GM23338 (cell line): ENCODE measurements around the gene YIPF1. TPM values are rescaled to one million over a fixed set of nuclear protein-coding genes. Genes with fewer than 3 reads are reported as not detected.

Experiments
- ATAC-seq: fragments of 200-7000 bp; cut with Tn5 transposase; 3 replicates; pipeline ENCODE4 v1.9.1; 2020
- DNase-seq: peaks from one replicate; pipeline ENCODE4 v3.0.0-alpha.2; 2015; ENCODE audit warnings: low spot score
- H2AFZ ChIP-seq: fragments of 200-600 bp; sonication (generic); 2 replicates; pipeline ENCODE4 v1.8.0; 2016; ENCODE audit warnings: antibody characterized with exemption, mild to moderate bottlenecking, moderate library complexity
- H3F3A ChIP-seq: fragments of 200-600 bp; sonication (generic); replicated peaks from 2 replicates; pipeline ENCODE4 v1.8.0; 2017; ENCODE audit warnings: antibody characterized with exemption, mixed run types, low read depth
- H3K27ac ChIP-seq: fragments of 200-600 bp; sonication (generic); 2 replicates; pipeline ENCODE4 v1.6.1; 2016; ENCODE audit warnings: low read depth
- H3K27me3 ChIP-seq: fragments of 200-600 bp; sonication (generic); 2 replicates; pipeline ENCODE4 v1.8.0; 2016; ENCODE audit warnings: mild to moderate bottlenecking, mixed run types, moderate library complexity; ENCODE audit not compliant: insufficient read depth
- H3K36me3 ChIP-seq: fragments of 200-600 bp; sonication (generic); 2 replicates; pipeline ENCODE4 v1.8.0; 2016; ENCODE audit warnings: mild to moderate bottlenecking; ENCODE audit not compliant: insufficient read depth
- H3K4me1 ChIP-seq: fragments of 200-600 bp; sonication (generic); 2 replicates; pipeline ENCODE4 v1.8.0; 2016; ENCODE audit warnings: mild to moderate bottlenecking, moderate library complexity; ENCODE audit not compliant: insufficient read depth
- H3K4me2 ChIP-seq: fragments of 200-600 bp; sonication (generic); 2 replicates; pipeline ENCODE4 v1.7.1; 2017; ENCODE audit warnings: mixed run types
- H3K4me3 ChIP-seq: fragments of 200-600 bp; sonication (generic); 2 replicates; pipeline ENCODE4 v1.6.1; 2016; ENCODE audit warnings: mixed run types
- H3K79me2 ChIP-seq: fragments of 200-600 bp; sonication (generic); replicated peaks from 2 replicates; pipeline ENCODE4 v1.8.0; 2017; ENCODE audit warnings: mild to moderate bottlenecking; ENCODE audit not compliant: insufficient read depth
- H3K9me2 ChIP-seq: fragments of 200-600 bp; sonication (generic); 2 replicates; pipeline ENCODE4 v1.8.0; 2017; ENCODE audit not compliant: insufficient read depth
- H4K20me1 ChIP-seq: fragments of 200-600 bp; sonication (generic); replicated peaks from 2 replicates; pipeline ENCODE4 v1.8.0; 2017; ENCODE audit warnings: mild to moderate bottlenecking; ENCODE audit not compliant: insufficient read depth
- H3K27ac Mint-ChIP-seq: 2 replicates; pipeline ENCODE4 v1.8.0; 2020; ENCODE audit warnings: inconsistent platforms, mild to moderate bottlenecking, moderate library complexity, mixed read lengths
- H3K27me3 Mint-ChIP-seq: 3 replicates; pipeline ENCODE4 v1.8.0; 2022; ENCODE audit warnings: low read depth, mild to moderate bottlenecking, moderate library complexity, mixed read lengths, inconsistent platforms; ENCODE audit not compliant: insufficient read depth, poor library complexity
- H3K36me3 Mint-ChIP-seq: 3 replicates; pipeline ENCODE4 v1.8.0; 2021; ENCODE audit warnings: low read depth, mild to moderate bottlenecking, inconsistent platforms, moderate library complexity, mixed read lengths
- H3K4me1 Mint-ChIP-seq: 3 replicates; pipeline ENCODE4 v1.8.0; 2020; ENCODE audit warnings: mild to moderate bottlenecking, inconsistent platforms, mixed read lengths
- H3K4me3 Mint-ChIP-seq: 3 replicates; pipeline ENCODE4 v1.8.0; 2021; ENCODE audit warnings: moderate library complexity, mild to moderate bottlenecking, inconsistent platforms, mixed read lengths
- H3K9me3 Mint-ChIP-seq: 3 replicates; pipeline ENCODE4 v1.8.0; 2020; ENCODE audit warnings: moderate library complexity, mild to moderate bottlenecking, inconsistent platforms, mixed read lengths
- CREB1 ChIP-seq: fragments of 250-450 bp; sonication (Bioruptor Pico); IDR thresholded peaks from 2 replicates; pipeline ENCODE4 v1.5.0; 2020; ENCODE audit warnings: low read depth, mild to moderate bottlenecking, moderate library complexity
- CTCF ChIP-seq, 2 experiments: fragments of 200-600 bp in 1 of 2; sonication (generic) in 1 of 2; conservative IDR thresholded peaks; 2 replicates each; pipeline versions ENCODE4 v1.5.1 to v1.6.1; 2016 to 2017; ENCODE audit warnings: antibody characterized with exemption in 2 of 2, low read depth in 2 of 2, mild to moderate bottlenecking in 2 of 2, moderate library complexity in 1 of 2
- ETS1 ChIP-seq: IDR thresholded peaks from 2 replicates; pipeline ENCODE4 v1.6.1; 2016; ENCODE audit warnings: antibody characterized with exemption
- EZH2 ChIP-seq: fragments of 200-600 bp; sonication (generic); IDR thresholded peaks from one replicate; pipeline ENCODE4 v1.8.0; 2017; ENCODE audit warnings: antibody characterized with exemption, mild to moderate bottlenecking, low read depth; ENCODE audit not compliant: unreplicated experiment
- EZH2phosphoT487 ChIP-seq: fragments of 200-600 bp; sonication (generic); IDR thresholded peaks from one replicate; pipeline ENCODE4 v1.8.1; 2018; ENCODE audit warnings: antibody characterized with exemption; ENCODE audit not compliant: unreplicated experiment
- NANOG ChIP-seq: IDR thresholded peaks from 2 replicates; pipeline ENCODE4 v1.6.1; 2016; ENCODE audit warnings: antibody characterized with exemption, borderline replicate concordance
- POLR2AphosphoS5 ChIP-seq: IDR thresholded peaks from 2 replicates; pipeline ENCODE4 v1.6.1; 2016; ENCODE audit warnings: antibody characterized with exemption, low read depth
- REST ChIP-seq: IDR thresholded peaks from one replicate; pipeline ENCODE4 v1.6.1; 2018; ENCODE audit warnings: antibody characterized with exemption; ENCODE audit not compliant: unreplicated experiment
- STAT1 ChIP-seq: IDR thresholded peaks from one replicate; pipeline ENCODE4 v1.6.1; 2016; ENCODE audit warnings: antibody characterized with exemption; ENCODE audit not compliant: unreplicated experiment
- ZNF114 ChIP-seq: fragments of 250-450 bp; sonication (Bioruptor Pico); IDR thresholded peaks from 2 replicates; pipeline ENCODE4 v1.5.0; 2020; ENCODE audit warnings: mild to moderate bottlenecking, moderate library complexity
- ZNF331 ChIP-seq: fragments of 250-450 bp; sonication (Bioruptor Pico); IDR thresholded peaks from 2 replicates; pipeline ENCODE4 v1.5.0; 2020; ENCODE audit warnings: low read depth, mild to moderate bottlenecking, moderate library complexity
- polyA plus RNA-seq: library from polyadenylated mRNA; unstranded; fragments of >200 nt; fragmentation: Nextera tagmentation; extraction: Ambion mirVana; gene quantifications from 2 replicates; pipeline ENCODE4 v1.2.1, GENCODE V29; 2016
- total RNA-seq: library from RNA; depleted of rRNA; stranded (reverse); fragments of >200 nt; shearing (Covaris generic); gene quantifications from 2 replicates; pipeline ENCODE4 v1.2.3, GENCODE V29; 2014

Gene YIPF1
- total and polyA plus RNA-seq, 2 experiments from 2014 or later, result 14.1 to 24.0 TPM

GRCh38 chr1:53804791-53805505, 84.6 kb downstream of the YIPF1 start:
- Mint-ChIP-seq H3K36me3 (peaks cover 75% of the 10 kb centered on the region), H3K4me3 (no peak overlapping the region)
- TF ChIP-seq ZNF331 (CRISPR knock-in tag), result no peak
- no peak for TF ChIP-seq CTCF (conservative IDR thresholded peaks at IDR 0.05; ENCODE audit: low read depth in 2 of 2)
- no peak for TF ChIP-seq REST
- no peak for TF ChIP-seq CREB1
- no peak for TF ChIP-seq NANOG
- TF ChIP-seq EZH2phosphoT487, result no peak
- TF ChIP-seq EZH2, result no peak
- TF ChIP-seq POLR2AphosphoS5, result no peak
- no peak for TF ChIP-seq ETS1
- TF ChIP-seq ZNF114 (CRISPR knock-in tag), result no peak
- no peak for TF ChIP-seq STAT1

More at GRCh38 chr1:53804791-53805505, 84.6 kb downstream of the YIPF1 start:
- H3K9me2 ChIP-seq, result no peaks in the 10 kb centered on the region
- H3K27me3 ChIP-seq, result no peaks in the 10 kb centered on the region
- no peak overlapping the region for H3K27ac Mint-ChIP-seq
- H3K36me3 ChIP-seq, result peaks cover 35% of the 10 kb centered on the region
- H3K4me3 ChIP-seq, result no peak overlapping the region
- no peak overlapping the region for H3K27ac ChIP-seq
- H3K79me2 ChIP-seq, result no peaks in the 10 kb centered on the region
- no peak for DNase-seq
- H3K9me3 Mint-ChIP-seq, result no peaks in the 10 kb centered on the region
- no peaks in the 10 kb centered on the region for H3K4me1 ChIP-seq
- no peak for ATAC-seq
- no peaks in the 10 kb centered on the region for H3K27me3 Mint-ChIP-seq
- H2AFZ ChIP-seq, result no peak overlapping the region
- H3K4me1 Mint-ChIP-seq, result peaks cover 5% of the 10 kb centered on the region; the same call in 2 of the 3 replicates
- H4K20me1 ChIP-seq, result no peaks in the 10 kb centered on the region; the same call in 1 of the 2 replicates
- H3K4me2 ChIP-seq, result no peak overlapping the region
- no peaks in the 10 kb centered on the region for H3F3A ChIP-seq
